Measurements from ENCODE around the gene TPCN1.
A peak's percentile ranks its signal among the peaks of the same experiment; 100 is the strongest.
"Not testable (repeated sequence)": the region's sequence is repeated elsewhere in the genome, so short reads cannot be mapped to it uniquely, and the experiment has no call there.

The TPCN1 gene

DNA sequence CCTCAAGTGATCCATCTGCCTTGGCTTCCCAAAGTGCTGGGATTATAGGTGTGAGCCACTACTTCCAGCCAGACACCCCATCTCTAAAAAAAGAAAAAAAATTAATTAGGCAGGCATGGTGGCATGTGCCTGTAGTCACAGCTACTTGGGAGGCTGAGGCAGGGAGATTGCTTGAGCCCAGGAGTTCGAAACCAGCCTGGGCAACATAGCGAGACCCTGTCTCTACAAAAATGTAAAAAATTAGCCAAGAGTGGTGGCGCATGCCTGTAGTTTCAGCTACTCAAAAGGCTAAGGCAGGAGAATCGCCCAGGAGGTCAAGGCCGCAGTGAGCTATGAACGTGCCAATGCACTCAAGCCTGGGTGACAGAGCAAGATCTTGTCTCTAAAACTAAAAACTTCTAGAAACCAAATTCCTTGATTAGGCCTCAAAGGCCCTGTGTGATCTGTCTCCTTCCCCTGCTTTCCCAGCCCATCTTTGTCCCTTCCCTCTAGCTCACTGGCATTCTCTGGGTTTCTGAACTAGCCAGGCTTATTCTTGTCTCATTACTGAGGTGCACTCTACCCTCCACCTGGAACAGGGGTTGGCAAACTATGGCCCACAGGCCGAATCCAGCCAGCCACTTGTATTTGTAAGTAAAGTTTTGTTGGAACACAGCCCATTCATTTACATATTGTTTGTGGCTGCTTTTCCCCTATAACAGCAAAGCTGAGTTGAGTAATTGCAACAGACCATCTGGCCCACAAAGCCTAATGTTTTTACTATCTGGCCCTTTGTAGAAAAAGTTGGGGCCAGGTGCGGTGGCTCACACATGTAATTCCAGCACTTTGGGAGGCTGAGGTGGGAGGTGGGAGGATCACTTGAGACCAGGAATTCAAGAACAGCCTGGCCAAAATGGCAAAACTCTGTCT lies 17.2 kb upstream of the TPCN1 start:
- Histone ChIP-seq H3K9me3 (ENCODE audit: insufficient read depth, low read length) (no peaks in the 10 kb centered on the region), H2AFZ (ENCODE audit: low read depth, low read length, severe bottlenecking) (no peak overlapping the region), H4K20me1 (ENCODE audit: low read depth, low read length) (no peaks in the 10 kb centered on the region), H3K79me2 (ENCODE audit: insufficient read depth, low read length) (no peaks in the 10 kb centered on the region), H3K36me3 (ENCODE audit: low read length) (no peaks in the 10 kb centered on the region), H3K4me3 (ENCODE audit: insufficient read depth, low read length, poor library complexity, severe bottlenecking) (no peak overlapping the region), H3K27me3 (ENCODE audit: low read length) (no peaks in the 10 kb centered on the region), H3K27ac (ENCODE audit: low read depth, low read length) (peak overlapping the region; percentile 92), H3K9me2 (replicated peaks; ENCODE audit: insufficient read depth, low read length) (no peaks in the 10 kb centered on the region), H3K9ac (ENCODE audit: low read length) (peak overlapping the region; percentile 31), H3K4me2 (ENCODE audit: low read depth, low read length, poor library complexity, severe bottlenecking) (peak overlapping the region; percentile 46), H3F3A (ENCODE audit: insufficient read depth) (peaks cover 39% of the 10 kb centered on the region)
- TF ChIP-seq, protein P1, sequence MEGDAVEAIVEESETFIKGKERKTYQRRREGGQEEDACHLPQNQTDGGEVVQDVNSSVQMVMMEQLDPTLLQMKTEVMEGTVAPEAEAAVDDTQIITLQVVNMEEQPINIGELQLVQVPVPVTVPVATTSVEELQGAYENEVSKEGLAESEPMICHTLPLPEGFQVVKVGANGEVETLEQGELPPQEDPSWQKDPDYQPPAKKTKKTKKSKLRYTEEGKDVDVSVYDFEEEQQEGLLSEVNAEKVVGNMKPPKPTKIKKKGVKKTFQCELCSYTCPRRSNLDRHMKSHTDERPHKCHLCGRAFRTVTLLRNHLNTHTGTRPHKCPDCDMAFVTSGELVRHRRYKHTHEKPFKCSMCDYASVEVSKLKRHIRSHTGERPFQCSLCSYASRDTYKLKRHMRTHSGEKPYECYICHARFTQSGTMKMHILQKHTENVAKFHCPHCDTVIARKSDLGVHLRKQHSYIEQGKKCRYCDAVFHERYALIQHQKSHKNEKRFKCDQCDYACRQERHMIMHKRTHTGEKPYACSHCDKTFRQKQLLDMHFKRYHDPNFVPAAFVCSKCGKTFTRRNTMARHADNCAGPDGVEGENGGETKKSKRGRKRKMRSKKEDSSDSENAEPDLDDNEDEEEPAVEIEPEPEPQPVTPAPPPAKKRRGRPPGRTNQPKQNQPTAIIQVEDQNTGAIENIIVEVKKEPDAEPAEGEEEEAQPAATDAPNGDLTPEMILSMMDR (IDR thresholded peaks at IDR 0.05; ENCODE audit: insufficient read depth, low read length, poor library complexity, severe bottlenecking) = no peak
- TF ChIP-seq EZH2phosphoT487 (conservative IDR thresholded peaks at IDR 0.05; ENCODE audit: low read length) = no peak

DNA sequence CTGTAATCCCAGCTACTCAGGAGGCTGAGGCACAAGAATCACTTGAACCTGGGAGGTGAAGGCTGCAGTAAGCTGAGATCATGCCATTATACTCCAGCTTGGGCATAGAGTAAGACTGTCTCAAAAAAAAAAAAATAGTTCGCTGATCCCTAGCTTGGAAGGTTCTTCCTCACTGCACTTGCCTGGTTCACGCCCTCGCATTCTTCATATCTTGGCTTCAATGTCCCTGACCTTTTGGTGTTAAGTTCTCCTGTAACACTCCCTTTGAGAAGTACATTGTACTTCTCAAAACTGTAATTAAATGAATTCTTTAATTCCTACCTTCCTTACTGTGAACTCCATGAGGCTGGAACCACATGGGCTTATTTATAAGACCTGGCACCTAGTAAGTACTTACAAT lies 16.5 kb upstream of the TPCN1 start:
- H3K27me3 ChIP-seq (ENCODE audit: low read length) = no peaks in the 10 kb centered on the region
- no peak overlapping the region for H2AFZ ChIP-seq (ENCODE audit: low read depth, low read length, severe bottlenecking)

DNA sequence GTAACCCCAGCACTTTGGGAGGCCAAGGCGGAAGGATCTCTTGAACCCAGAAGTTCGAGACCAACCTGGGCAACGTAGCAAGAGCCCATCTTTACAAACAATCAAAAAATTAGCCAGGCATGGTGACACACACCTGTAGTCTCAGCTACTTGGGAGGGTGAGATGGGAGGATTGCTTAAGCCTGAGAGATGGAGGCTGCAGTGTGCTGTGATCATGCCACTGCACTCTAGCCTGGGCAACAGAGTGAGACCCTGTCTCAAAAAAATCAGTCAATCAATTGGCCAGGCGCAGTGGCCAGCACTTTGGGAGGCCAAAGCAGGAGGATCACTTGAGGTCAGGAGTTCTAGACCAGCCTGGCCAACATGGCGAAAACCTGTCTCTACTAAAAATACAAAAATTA lies 14.5 kb upstream of the TPCN1 start:
- not testable (repeated sequence) for H4K20me1 ChIP-seq (ENCODE audit: low read depth, low read length); H3K4me2 ChIP-seq (ENCODE audit: low read depth, low read length, poor library complexity, severe bottlenecking); H3K36me3 ChIP-seq (ENCODE audit: low read length); H3K9ac ChIP-seq (ENCODE audit: low read length); H3K9me2 ChIP-seq (replicated peaks; ENCODE audit: insufficient read depth, low read length); H3K4me3 ChIP-seq (ENCODE audit: insufficient read depth, low read length, poor library complexity, severe bottlenecking); H3K9me3 ChIP-seq (ENCODE audit: insufficient read depth, low read length); H2AFZ ChIP-seq (ENCODE audit: low read depth, low read length, severe bottlenecking); H3K79me2 ChIP-seq (ENCODE audit: insufficient read depth, low read length); H3K27me3 ChIP-seq (ENCODE audit: low read length)
- Histone ChIP-seq H3F3A (ENCODE audit: insufficient read depth) (peaks cover 61% of the 10 kb centered on the region), H3K27ac (ENCODE audit: low read depth, low read length) (peak overlapping the region; percentile 98)

More for the DNA sequence above, 16.5 kb upstream of the TPCN1 start:
- Histone ChIP-seq H4K20me1 (ENCODE audit: low read depth, low read length) (no peaks in the 10 kb centered on the region), H3K9ac (ENCODE audit: low read length) (peak overlapping the region; percentile 31), H3K9me2 (replicated peaks; ENCODE audit: insufficient read depth, low read length) (no peaks in the 10 kb centered on the region), H3F3A (ENCODE audit: insufficient read depth) (peaks cover 46% of the 10 kb centered on the region), H3K4me2 (ENCODE audit: low read depth, low read length, poor library complexity, severe bottlenecking) (peak overlapping the region; percentile 46), H3K27ac (ENCODE audit: low read depth, low read length) (peak overlapping the region; percentile 92), H3K9me3 (ENCODE audit: insufficient read depth, low read length) (no peaks in the 10 kb centered on the region), H3K79me2 (ENCODE audit: insufficient read depth, low read length) (no peaks in the 10 kb centered on the region), H3K36me3 (ENCODE audit: low read length) (no peaks in the 10 kb centered on the region), H3K4me3 (ENCODE audit: insufficient read depth, low read length, poor library complexity, severe bottlenecking) (no peak overlapping the region)
- TF ChIP-seq, protein P1 (IDR thresholded peaks at IDR 0.05; ENCODE audit: insufficient read depth, low read length, poor library complexity, severe bottlenecking) = no peak
- no peak for TF ChIP-seq EZH2phosphoT487 (conservative IDR thresholded peaks at IDR 0.05; ENCODE audit: low read length)

DNA sequence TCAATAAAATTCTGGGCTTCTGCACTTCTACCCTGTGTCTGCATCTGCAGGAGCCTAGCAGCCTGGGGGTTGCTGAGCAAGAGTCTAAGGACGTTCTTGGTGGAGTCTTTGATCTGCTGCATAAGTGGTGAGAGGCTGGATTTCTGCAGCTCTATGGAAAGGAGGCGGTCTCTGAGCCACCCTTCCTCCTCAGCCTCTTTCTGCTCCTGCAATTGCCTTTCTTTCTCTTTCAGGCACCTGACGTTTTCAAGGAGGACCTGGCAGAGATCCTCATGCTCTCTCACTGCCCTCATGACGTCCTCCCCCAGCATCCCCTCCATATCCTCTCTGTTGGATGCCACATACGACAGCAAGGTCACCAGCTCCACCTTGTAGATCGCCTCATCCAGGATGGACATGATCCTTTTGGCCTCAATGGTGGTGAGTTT lies 13.6 kb upstream of the TPCN1 start:
- H3K27ac ChIP-seq (ENCODE audit: low read depth, low read length) = peak overlapping the region; percentile 98
- no peaks in the 10 kb centered on the region for H4K20me1 ChIP-seq (ENCODE audit: low read depth, low read length)
- H3K4me2 ChIP-seq (ENCODE audit: low read depth, low read length, poor library complexity, severe bottlenecking) = peak overlapping the region; percentile 74
- H2AFZ ChIP-seq (ENCODE audit: low read depth, low read length, severe bottlenecking) = no peak overlapping the region
- H3K4me3 ChIP-seq (ENCODE audit: insufficient read depth, low read length, poor library complexity, severe bottlenecking) = peak overlapping the region; percentile 40
- H3K36me3 ChIP-seq (ENCODE audit: low read length) = no peaks in the 10 kb centered on the region
- peaks cover 61% of the 10 kb centered on the region for H3F3A ChIP-seq (ENCODE audit: insufficient read depth)
- H3K79me2 ChIP-seq (ENCODE audit: insufficient read depth, low read length) = no peaks in the 10 kb centered on the region
- H3K27me3 ChIP-seq (ENCODE audit: low read length) = no peaks in the 10 kb centered on the region
- H3K9me2 ChIP-seq (replicated peaks; ENCODE audit: insufficient read depth, low read length) = no peaks in the 10 kb centered on the region
- TF ChIP-seq EZH2phosphoT487 (conservative IDR thresholded peaks at IDR 0.05; ENCODE audit: low read length) = no peak
- TF ChIP-seq, protein P1 (IDR thresholded peaks at IDR 0.05; ENCODE audit: insufficient read depth, low read length, poor library complexity, severe bottlenecking) = no peak
- peak overlapping the region; percentile 61 for H3K9ac ChIP-seq (ENCODE audit: low read length)
- H3K9me3 ChIP-seq (ENCODE audit: insufficient read depth, low read length) = no peaks in the 10 kb centered on the region
